Upper lobe of right lung (tissue), 1 donor: ENCODE measurements around the gene SRRM4. TPM values are rescaled to one million over a fixed set of nuclear protein-coding genes. Genes with fewer than 3 reads are reported as not detected.

Experiments
- ATAC-seq: fragments of 200-7000 bp; cut with Tn5 transposase; one replicate; pipeline ENCODE4 v1.9.1; 2020; ENCODE audit warnings: mild to moderate bottlenecking, moderate library complexity
- DNase-seq: peaks from one replicate; pipeline ENCODE4 v3.0.0-alpha.2; 2020
- H3K27ac ChIP-seq: fragments of 200-600 bp; one replicate; pipeline ENCODE4 v1.8.0; 2022
- H3K27me3 ChIP-seq: fragments of 200-600 bp; one replicate; pipeline ENCODE4 v1.8.0; 2022; ENCODE audit warnings: mild to moderate bottlenecking
- H3K36me3 ChIP-seq: fragments of 200-600 bp; one replicate; pipeline ENCODE4 v1.8.0; 2022
- H3K4me1 ChIP-seq: fragments of 200-600 bp; one replicate; pipeline ENCODE4 v1.8.0; 2022
- H3K4me3 ChIP-seq: fragments of 200-600 bp; one replicate; pipeline ENCODE4 v1.8.0; 2022; ENCODE audit warnings: mild to moderate bottlenecking
- H3K9me3 ChIP-seq: fragments of 200-600 bp; one replicate; pipeline ENCODE4 v1.8.0; 2022
- intact Hi-C: fragments of 100-400 bp; cut with DNase I; formaldehyde crosslinking; loops from one replicate; pipeline ENCODE4 v1.11.0; 2022
- total RNA-seq: library from RNA; stranded (reverse); fragmentation: NEBNext Ultra II Directional; extraction: Animal tissue kit (Norgen Biotek cat#: 25700); gene quantifications from one replicate; pipeline ENCODE4 v1.2.1, GENCODE V29; 2021
- TF ChIP-seq, protein P1 (sequence below): fragments of 200-600 bp; IDR thresholded peaks from one replicate; pipeline ENCODE4 v1.8.0; 2022; ENCODE audit warnings: antibody characterized with exemption
- donor health status: DM: no; HTN: yes; CAD: no; lungs with severe emphysema.

Gene SRRM4
- total RNA-seq, 1 donor from 2014 or later, result 0.12 TPM

DNA sequence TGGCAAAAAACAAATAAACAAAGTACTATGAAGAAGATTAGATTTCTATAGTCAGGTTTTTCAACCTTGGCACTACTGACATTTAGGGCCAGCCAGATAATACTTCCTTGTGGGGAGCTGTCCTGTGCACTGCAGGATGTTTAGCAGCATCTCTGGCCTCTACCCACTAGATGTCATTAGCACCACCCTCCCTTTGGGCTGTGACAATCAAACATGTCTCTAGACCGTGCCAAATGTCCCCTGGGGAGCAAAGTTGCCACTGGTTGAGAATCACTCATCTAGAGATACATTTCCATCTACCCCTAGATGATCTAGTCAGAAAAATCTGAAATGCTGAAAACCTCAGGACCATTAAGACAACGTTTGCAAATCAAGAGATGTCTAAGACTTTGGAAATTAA lies 29.9 kb downstream of the SRRM4 start:
- DNase-seq, result no peak
- Histone ChIP-seq H3K27me3 (peaks cover 11% of the 10 kb centered on the region), H3K27ac (no peak overlapping the region), H3K4me1 (no peaks in the 10 kb centered on the region), H3K4me3 (no peak overlapping the region), H3K36me3 (no peaks in the 10 kb centered on the region), H3K9me3 (no peaks in the 10 kb centered on the region)
- ATAC-seq, result no peak
- TF ChIP-seq, protein P1, sequence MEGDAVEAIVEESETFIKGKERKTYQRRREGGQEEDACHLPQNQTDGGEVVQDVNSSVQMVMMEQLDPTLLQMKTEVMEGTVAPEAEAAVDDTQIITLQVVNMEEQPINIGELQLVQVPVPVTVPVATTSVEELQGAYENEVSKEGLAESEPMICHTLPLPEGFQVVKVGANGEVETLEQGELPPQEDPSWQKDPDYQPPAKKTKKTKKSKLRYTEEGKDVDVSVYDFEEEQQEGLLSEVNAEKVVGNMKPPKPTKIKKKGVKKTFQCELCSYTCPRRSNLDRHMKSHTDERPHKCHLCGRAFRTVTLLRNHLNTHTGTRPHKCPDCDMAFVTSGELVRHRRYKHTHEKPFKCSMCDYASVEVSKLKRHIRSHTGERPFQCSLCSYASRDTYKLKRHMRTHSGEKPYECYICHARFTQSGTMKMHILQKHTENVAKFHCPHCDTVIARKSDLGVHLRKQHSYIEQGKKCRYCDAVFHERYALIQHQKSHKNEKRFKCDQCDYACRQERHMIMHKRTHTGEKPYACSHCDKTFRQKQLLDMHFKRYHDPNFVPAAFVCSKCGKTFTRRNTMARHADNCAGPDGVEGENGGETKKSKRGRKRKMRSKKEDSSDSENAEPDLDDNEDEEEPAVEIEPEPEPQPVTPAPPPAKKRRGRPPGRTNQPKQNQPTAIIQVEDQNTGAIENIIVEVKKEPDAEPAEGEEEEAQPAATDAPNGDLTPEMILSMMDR, result no peak
- intact Hi-C loops, result no loop called here

DNA sequence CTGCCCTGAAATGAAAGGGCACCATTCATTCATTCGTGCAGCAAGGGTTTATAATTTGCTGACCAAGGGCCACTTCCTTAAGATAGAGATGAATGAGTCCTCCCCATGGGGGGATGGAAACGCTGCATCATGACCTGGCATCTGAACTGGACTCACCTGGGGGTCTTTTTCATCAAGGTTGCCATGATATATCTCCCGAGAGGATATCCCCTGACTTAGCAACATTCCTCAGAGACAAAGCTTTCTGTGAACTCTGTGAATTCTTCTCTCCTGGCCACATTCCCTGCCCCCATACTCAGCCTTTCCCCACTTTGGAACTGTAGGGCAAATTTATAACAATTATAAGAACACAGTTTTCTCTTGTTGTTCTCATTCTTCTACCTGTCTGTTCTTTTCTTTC lies 30.8 kb downstream of the SRRM4 start:
- H3K27ac ChIP-seq, result no peak overlapping the region
- DNase-seq (no peak), ATAC-seq (no peak)
- H3K4me3 ChIP-seq, result no peak overlapping the region
- H3K27me3 ChIP-seq, result peaks cover 11% of the 10 kb centered on the region
- no peaks in the 10 kb centered on the region for H3K36me3 ChIP-seq
- no peaks in the 10 kb centered on the region for H3K4me1 ChIP-seq
- intact Hi-C loops, result no loop called here
- TF ChIP-seq, protein P1, result no peak
- no peaks in the 10 kb centered on the region for H3K9me3 ChIP-seq

DNA sequence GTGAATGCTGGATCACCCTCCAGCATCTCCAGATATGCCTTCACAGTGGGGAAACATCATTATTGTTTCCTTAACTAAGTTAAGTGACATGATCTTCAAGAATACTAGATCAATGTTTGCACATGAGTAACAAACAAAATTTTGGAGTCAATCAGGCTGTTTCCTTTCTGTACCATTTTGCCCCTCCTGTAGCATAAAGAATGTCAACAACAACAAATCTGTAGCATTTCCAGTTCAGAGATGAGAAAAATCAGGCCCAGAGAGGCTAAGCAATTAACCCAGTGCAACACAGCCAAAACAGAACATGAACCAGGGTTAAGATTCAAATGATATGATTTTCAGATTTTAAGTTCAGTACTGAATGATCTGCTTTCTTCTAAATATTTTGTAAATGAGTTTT lies 31.7 kb downstream of the SRRM4 start:
- Histone ChIP-seq H3K27ac (no peak overlapping the region), H3K36me3 (no peaks in the 10 kb centered on the region), H3K9me3 (no peaks in the 10 kb centered on the region), H3K4me1 (no peaks in the 10 kb centered on the region), H3K4me3 (no peak overlapping the region), H3K27me3 (peaks cover 11% of the 10 kb centered on the region)
- TF ChIP-seq, protein P1, result no peak
- intact Hi-C loops, result no loop called here
- ATAC-seq, result no peak
- no peak for DNase-seq

DNA sequence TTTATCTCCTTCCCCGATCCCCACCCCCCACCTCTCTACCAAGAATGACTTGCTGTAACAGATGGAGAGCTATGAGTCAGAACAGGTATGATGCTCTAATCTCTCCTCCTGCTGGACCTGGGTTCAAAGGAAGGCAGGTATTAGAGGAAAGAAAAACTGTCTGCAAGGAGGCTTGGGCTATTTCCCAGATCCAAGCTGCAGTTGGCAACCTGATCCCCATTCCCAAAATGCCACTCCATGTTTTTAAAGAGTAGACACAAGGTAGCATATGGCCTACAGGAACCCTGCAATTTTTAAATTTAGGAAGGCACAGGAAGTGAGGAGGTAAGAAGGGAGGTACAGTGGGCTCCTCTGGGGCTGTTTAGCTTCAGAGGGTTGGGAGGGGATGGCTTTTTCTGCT lies 33.0 kb downstream of the SRRM4 start:
- ATAC-seq, result no peak
- Histone ChIP-seq H3K36me3 (no peaks in the 10 kb centered on the region), H3K4me1 (no peaks in the 10 kb centered on the region), H3K27ac (no peak overlapping the region), H3K4me3 (no peak overlapping the region), H3K27me3 (peaks cover 1% of the 10 kb centered on the region), H3K9me3 (no peaks in the 10 kb centered on the region)
- DNase-seq, result no peak
- intact Hi-C loops, result no loop called here
- TF ChIP-seq, protein P1, result no peak

DNA sequence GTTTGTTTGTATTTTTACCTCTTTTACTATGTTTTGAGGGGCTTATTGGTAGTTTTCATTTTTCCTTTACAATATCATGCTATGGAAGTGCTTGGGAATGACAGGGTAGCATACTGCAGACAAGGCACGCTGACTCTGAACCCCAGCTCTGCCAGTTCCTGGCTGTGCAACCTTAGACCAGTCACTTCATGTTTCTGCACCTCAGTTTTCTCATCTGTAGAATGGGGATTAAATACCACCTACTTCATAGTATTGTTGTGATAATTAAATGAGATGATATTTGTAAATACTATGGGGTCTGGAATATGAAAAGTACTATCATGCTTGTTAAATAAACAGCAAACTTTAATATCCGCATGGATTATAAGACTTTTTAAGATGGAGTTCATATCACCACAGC lies 35.4 kb downstream of the SRRM4 start:
- Histone ChIP-seq H3K4me3 (no peak overlapping the region), H3K27me3 (no peaks in the 10 kb centered on the region), H3K36me3 (no peaks in the 10 kb centered on the region), H3K4me1 (no peaks in the 10 kb centered on the region), H3K27ac (no peak overlapping the region), H3K9me3 (no peaks in the 10 kb centered on the region)
- TF ChIP-seq, protein P1, result no peak
- intact Hi-C loops, result no loop called here
- DNase-seq (no peak), ATAC-seq (no peak)

DNA sequence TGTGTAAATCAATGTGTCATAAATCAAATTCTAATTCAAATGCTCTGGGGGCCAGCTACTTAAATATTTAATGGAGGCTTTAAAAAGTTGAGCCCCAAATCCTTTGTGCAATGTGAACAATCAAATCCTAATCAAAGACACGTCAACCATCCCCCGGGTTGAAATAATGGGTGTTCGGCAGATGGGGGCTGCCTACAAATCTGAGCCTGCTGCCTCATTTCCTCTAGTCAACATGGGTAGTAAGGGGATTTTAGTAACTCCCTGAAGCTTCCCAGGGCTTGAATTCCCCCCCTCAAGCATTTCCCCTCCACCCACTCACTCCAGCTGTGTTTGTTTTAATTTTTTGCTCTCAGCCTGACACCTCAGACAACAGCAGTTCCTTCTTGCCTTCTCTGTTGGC lies 37.8 kb downstream of the SRRM4 start:
- Histone ChIP-seq H3K27ac (no peak overlapping the region), H3K4me3 (no peak overlapping the region), H3K4me1 (no peaks in the 10 kb centered on the region), H3K27me3 (no peaks in the 10 kb centered on the region), H3K9me3 (no peaks in the 10 kb centered on the region), H3K36me3 (no peaks in the 10 kb centered on the region)
- intact Hi-C loops, result no loop called here
- TF ChIP-seq, protein P1, result no peak
- ATAC-seq (no peak), DNase-seq (no peak)
